HepG2 (cell line): ENCODE results near the gene MRI1. TPM values are rescaled to one million over a fixed set of nuclear protein-coding genes. Genes with fewer than 3 reads are reported as not detected.

Experiments
- ATAC-seq: fragments of 200-7000 bp; cut with Tn5 transposase; 3 replicates; pipeline ENCODE4 v1.9.1; 2020; ENCODE audit warnings: mild to moderate bottlenecking, moderate library complexity
- BruUV-seq: library from RNA; stranded (reverse); fragments of 400-500 nt; replicated peaks from 2 replicates; lab custom pipeline; 2021; lab: Mats Ljungman, UMichigan
- CTCF ChIA-PET: fragments of 300-600 bp; formaldehyde crosslinking; extraction: SDS; loops from one replicate; lab custom pipeline; 2021; ENCODE audit warnings: low total read pairs, inconsistent platforms, low intra/inter-chr PET ratio; lab: Yijun Ruan, JAX
- POLR2A ChIA-PET: fragments of 350-600 bp; sonication (Branson Sonifier 250); formaldehyde crosslinking; loops from one replicate; lab custom pipeline; 2020; ENCODE audit warnings: antibody characterized with exemption, inconsistent platforms; lab: Yijun Ruan, JAX
- DNase-seq: peaks from one replicate; pipeline ENCODE4 v3.0.0-alpha.2; 2015; ENCODE audit warnings: low spot score
- FAIRE-seq: peaks from 3 replicates; lab custom pipeline; 2011; peaks lifted over from hg19 to GRCh38; lab: Jason Lieb, UNC
- H2AFZ ChIP-seq: one replicate; pipeline ENCODE4 v1.6.1; 2011; ENCODE audit warnings: low read length, inconsistent platforms
- H3K27ac ChIP-seq: fragments of 300-600 bp; 3 replicates; pipeline ENCODE4 v1.8.0; 2011; ENCODE audit warnings: mixed run types, mild to moderate bottlenecking, mixed read lengths, low read length, inconsistent platforms; ENCODE audit not compliant: insufficient read depth; ENCODE audit errors: extremely low read length
- H3K27me3 ChIP-seq, 2 experiments: fragments of 200-600 bp in 1 of 2; 2 replicates in 1 of 2; 3 replicates in 1 of 2; pipeline versions ENCODE4 v1.6.0 to v1.8.0; 2011; ENCODE audit warnings: low read length in 2 of 2, mild to moderate bottlenecking in 2 of 2, moderate library complexity in 2 of 2, inconsistent platforms in 1 of 2; ENCODE audit not compliant: insufficient read depth in 2 of 2, control insufficient read depth in 1 of 2
- H3K36me3 ChIP-seq, 2 experiments: fragments of 200-600 bp in 1 of 2; replicated peaks in 1 of 2; 2 replicates in 1 of 2; 3 replicates in 1 of 2; pipeline versions ENCODE4 v1.5.1 to v1.8.0; 2011; ENCODE audit warnings: low read length in 2 of 2, inconsistent platforms in 1 of 2; ENCODE audit not compliant: insufficient read depth in 2 of 2, control insufficient read depth in 1 of 2
- H3K4me1 ChIP-seq: 2 replicates; pipeline ENCODE4 v1.5.1; 2012; ENCODE audit warnings: low read length, inconsistent platforms; ENCODE audit not compliant: insufficient read depth
- H3K4me2 ChIP-seq: 2 replicates; pipeline ENCODE4 v1.6.0; 2011; ENCODE audit warnings: low read depth, low read length, inconsistent platforms
- H3K4me3 ChIP-seq, 3 experiments: fragments of 200-600 bp in 1 of 3; sonication (generic), shearing (Covaris generic) in 1 of 3; replicated peaks in 1 of 3; 2 replicates each; pipeline ENCODE4 v1.5.1; 2011 to 2016; ENCODE audit warnings: low read length in 3 of 3, inconsistent platforms in 2 of 3, low read depth in 2 of 3, mild to moderate bottlenecking in 2 of 3, control low read depth in 1 of 3, mixed read lengths in 1 of 3; ENCODE audit not compliant: insufficient read depth in 1 of 3
- H3K79me2 ChIP-seq: one replicate; pipeline ENCODE4 v1.6.1; 2011; ENCODE audit warnings: low read length, inconsistent platforms; ENCODE audit not compliant: insufficient read depth
- H3K9ac ChIP-seq: 2 replicates; pipeline ENCODE4 v1.6.0; 2011; ENCODE audit warnings: mild to moderate bottlenecking, low read depth, low read length, inconsistent platforms; ENCODE audit not compliant: insufficient read depth
- H3K9me3 ChIP-seq: 2 replicates; pipeline ENCODE4 v1.5.1; 2012; ENCODE audit warnings: mild to moderate bottlenecking, low read length
- H4K20me1 ChIP-seq: 2 replicates; pipeline ENCODE4 v1.6.0; 2011; ENCODE audit warnings: inconsistent platforms, mild to moderate bottlenecking, low read length, moderate library complexity; ENCODE audit not compliant: insufficient read depth
- CAMTA2 ChIP-seq: sonication (generic); formaldehyde crosslinking; IDR thresholded peaks from 2 replicates; pipeline ENCODE4 v1.4.0; 2020; ENCODE audit warnings: mild to moderate bottlenecking, missing genetic modification reagents, borderline replicate concordance
- CCAR2 ChIP-seq: fragments of 200-400 bp; formaldehyde crosslinking; optimal IDR thresholded peaks from 2 replicates; pipeline ENCODE3; 2018; ENCODE audit warnings: low read depth, mild to moderate bottlenecking, low read length, moderate library complexity
- HIVEP1 ChIP-seq: sonication (generic); formaldehyde crosslinking; IDR thresholded peaks from 2 replicates; pipeline ENCODE4 v1.4.0; 2020; ENCODE audit warnings: mild to moderate bottlenecking, missing genetic modification reagents
- HMG20A ChIP-seq: IDR thresholded peaks from 2 replicates; pipeline ENCODE4 v1.6.1; 2016; ENCODE audit warnings: borderline replicate concordance
- HOXA5 ChIP-seq: sonication (generic); formaldehyde crosslinking; IDR thresholded peaks from 2 replicates; pipeline ENCODE4 v1.4.0; 2020; ENCODE audit warnings: missing genetic modification reagents
- JUNB ChIP-seq: sonication (generic); formaldehyde crosslinking; IDR thresholded peaks from 2 replicates; pipeline ENCODE4 v1.8.0; 2022; ENCODE audit warnings: missing genetic modification reagents, mild to moderate bottlenecking, borderline replicate concordance
- KLF15 ChIP-seq: sonication (generic); formaldehyde crosslinking; IDR thresholded peaks from 2 replicates; pipeline ENCODE4 v1.8.1; 2023; ENCODE audit warnings: borderline replicate concordance, mild to moderate bottlenecking, inconsistent platforms, missing genetic modification reagents, mixed read lengths
- MBNL3 ChIP-seq: fragments of 250-450 bp; sonication (Bioruptor Pico); conservative IDR thresholded peaks from 2 replicates; pipeline ENCODE4 v1.8.0; 2022; ENCODE audit warnings: mild to moderate bottlenecking, inconsistent platforms
- STAG1 ChIP-seq: sonication (generic); formaldehyde crosslinking; IDR thresholded peaks from 2 replicates; pipeline ENCODE4 v1.4.0; 2020; ENCODE audit warnings: missing genetic modification reagents
- TIGD3 ChIP-seq: sonication (generic); formaldehyde crosslinking; IDR thresholded peaks from 2 replicates; pipeline ENCODE4 v1.5.1; 2020; ENCODE audit warnings: mild to moderate bottlenecking, missing genetic modification reagents, borderline replicate concordance
- USF2 ChIP-seq, 2 experiments: sonication (generic) in 1 of 2; formaldehyde crosslinking in 1 of 2; IDR thresholded peaks; 2 replicates each; pipeline versions ENCODE4 v1.5.1 to v1.6.1; 2011 to 2020; ENCODE audit warnings: borderline replicate concordance in 1 of 2, low read depth in 1 of 2, low read length in 1 of 2, mild to moderate bottlenecking in 1 of 2, missing genetic modification reagents in 1 of 2, moderate library complexity in 1 of 2
- ZNF235 ChIP-seq: sonication (generic); formaldehyde crosslinking; IDR thresholded peaks from 2 replicates; pipeline ENCODE4 v1.8.1; 2023; ENCODE audit warnings: mild to moderate bottlenecking, missing genetic modification reagents, borderline replicate concordance
- WGBS: methylation state at CpG from one replicate; pipeline ENCODE4 v1.1.6; 2017; ENCODE audit warnings: low lambda C conversion rate; 5-methylcytosine and 5-hydroxymethylcytosine counted together
- in situ Hi-C: cut with HindIII; loops from 2 replicates; pipeline ENCODE4 v1.10.0; 2017; ENCODE audit warnings: low pct_unique_long_range_greater_than_20kb; ENCODE audit not compliant: extremely low pct_ligation_motif_present
- intact Hi-C: fragments of 100-400 bp; cut with micrococcal nuclease; formaldehyde crosslinking; loops from one replicate; pipeline ENCODE4 v1.10.0; 2022; ENCODE audit not compliant: unreplicated experiment
- polyA plus RNA-seq, 8 experiments: library from polyadenylated mRNA; depleted of rRNA in 3 of 8; stranded (reverse) in 7 of 8; unstranded in 1 of 8; fragments of >200 nt; fragmentation: Illumina TruSeq in 4 of 8; extraction: Trizol in 4 of 8; gene quantifications; 2 replicates each; pipeline versions ENCODE4 v1.2.1 to v1.2.3, GENCODE V29; 2011 to 2016; ENCODE audit warnings: low read depth in 4 of 8, missing spikeins in 1 of 8, mixed read lengths in 1 of 8; ENCODE audit not compliant: insufficient read depth in 1 of 8
- total RNA-seq, 5 experiments: library from RNA; depleted of rRNA; stranded (reverse); fragments of >200 nt; fragmentation: Illumina TruSeq; extraction: Trizol; gene quantifications; 2 replicates each; pipeline ENCODE4 v1.2.3, GENCODE V29; 2016; ENCODE audit warnings: low read depth in 1 of 5
- TF ChIP-seq, protein P1 (sequence below): fragments of 450-650 bp; IDR thresholded peaks from 2 replicates; pipeline ENCODE4 v1.6.1; 2016

The MRI1 gene
- total and polyA plus RNA-seq, 2 of the 13 experiments (the other 11 are each of a cell fraction or from before 2014, with no cell fraction given) = 20.1 to 20.6 TPM

- intact Hi-C loops (no loop called here), in situ Hi-C loops (loop anchor here (5.0 kb wide), 1 partner anchor 80 kb away; no protein-coding TSS in a partner anchor)
- no peak for ATAC-seq
Measured at GRCh38 chr19:13782537-13782936, 18.2 kb downstream of the MRI1 start.

More at GRCh38 chr19:13782537-13782936, 18.2 kb downstream of the MRI1 start:
- Histone ChIP-seq H3K4me1 (peaks cover 38% of the 10 kb centered on the region), H3K9ac (no peak overlapping the region), H3K27me3 (peaks cover 0 to 10% of the 10 kb centered on the region in 2 experiments; a peak in 2 of 5 replicates), H3K4me2 (no peak overlapping the region), H3K27ac (no peak overlapping the region)
- no TSS peak for BruUV-seq
- no peak for DNase-seq
- 44% methylated on average over 8 of the region's 8 CpGs for WGBS
- no peak for TF ChIP-seq CAMTA2 (CRISPR knock-in tag)
- TF ChIP-seq HIVEP1 = no peak
- TF ChIP-seq TIGD3 (CRISPR knock-in tag) = no peak
- TF ChIP-seq CCAR2 = no peak
- TF ChIP-seq, protein P1, sequence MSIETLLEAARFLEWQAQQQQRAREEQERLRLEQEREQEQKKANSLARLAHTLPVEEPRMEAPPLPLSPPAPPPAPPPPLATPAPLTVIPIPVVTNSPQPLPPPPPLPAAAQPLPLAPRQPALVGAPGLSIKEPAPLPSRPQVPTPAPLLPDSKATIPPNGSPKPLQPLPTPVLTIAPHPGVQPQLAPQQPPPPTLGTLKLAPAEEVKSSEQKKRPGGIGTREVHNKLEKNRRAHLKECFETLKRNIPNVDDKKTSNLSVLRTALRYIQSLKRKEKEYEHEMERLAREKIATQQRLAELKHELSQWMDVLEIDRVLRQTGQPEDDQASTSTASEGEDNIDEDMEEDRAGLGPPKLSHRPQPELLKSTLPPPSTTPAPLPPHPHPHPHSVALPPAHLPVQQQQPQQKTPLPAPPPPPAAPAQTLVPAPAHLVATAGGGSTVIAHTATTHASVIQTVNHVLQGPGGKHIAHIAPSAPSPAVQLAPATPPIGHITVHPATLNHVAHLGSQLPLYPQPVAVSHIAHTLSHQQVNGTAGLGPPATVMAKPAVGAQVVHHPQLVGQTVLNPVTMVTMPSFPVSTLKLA = no peak
- no peak for TF ChIP-seq USF2 (IDR thresholded peaks at IDR 0.05; ENCODE audit: low read depth, low read length)
- TF ChIP-seq USF2 (CRISPR knock-in tag; IDR thresholded peaks at IDR 0.05; ENCODE audit: borderline replicate concordance) = no peak
- no peak for TF ChIP-seq STAG1 (CRISPR knock-in tag)
- TF ChIP-seq HMG20A (CRISPR knock-in tag) = no peak
- TF ChIP-seq KLF15 (CRISPR knock-in tag) = no peak
- no peak for TF ChIP-seq ZNF235
- no peak for TF ChIP-seq MBNL3
- TF ChIP-seq HOXA5 (CRISPR knock-in tag) = no peak
- no peak for TF ChIP-seq JUNB (CRISPR knock-in tag)
- TF ChIP-seq, all 625 proteins: peak for 0
- ChIA-PET CTCF (no interaction called here), POLR2A (no interaction called here)
- no peaks in the 10 kb centered on the region for H3K9me3 ChIP-seq
- H3K36me3 ChIP-seq = peaks cover 3 to 17% of the 10 kb centered on the region in 2 experiments
- no peaks in the 10 kb centered on the region for H3K79me2 ChIP-seq
- FAIRE-seq = no peak
- no peak overlapping the region for H2AFZ ChIP-seq
- H4K20me1 ChIP-seq = no peaks in the 10 kb centered on the region
- no peak overlapping the region for H3K4me3 ChIP-seq
